ENCODE data around the gene DNAH11.
A peak's percentile ranks its signal among the peaks of the same experiment; 100 is the strongest.
"Not testable (repeated sequence)": the region's sequence is repeated elsewhere in the genome, so short reads cannot be mapped to it uniquely, and the experiment has no call there.

Gene DNAH11

GRCh38 chr7:21902240-21902639 lies 359.4 kb downstream of the DNAH11 start:
- no peak for DNase-seq

GRCh38 chr7:21903020-21903786 lies 360.4 kb downstream of the DNAH11 start:
- DNase-seq, result no peak

GRCh38 chr7:21908746-21909145 lies 365.9 kb downstream of the DNAH11 start:
- DNase-seq, result no peak

- DNase-seq, result no peak
Observed at GRCh38 chr7:21910253-21910652, 367.4 kb downstream of the DNAH11 start.

- DNase-seq, result no peak
Observed at GRCh38 chr7:21911341-21911875, 368.6 kb downstream of the DNAH11 start.

GRCh38 chr7:21912305-21912704 lies 369.5 kb downstream of the DNAH11 start:
- DNase-seq, result no peak

- DNase-seq, result no peak
Observed at GRCh38 chr7:21912931-21913780, 370.3 kb downstream of the DNAH11 start.

- no peak for DNase-seq
Observed at GRCh38 chr7:21914671-21915070, 371.8 kb downstream of the DNAH11 start.

- DNase-seq, result no peak
Observed at GRCh38 chr7:21915140-21915539, 372.3 kb downstream of the DNAH11 start.

GRCh38 chr7:21916176-21916575 lies 373.3 kb downstream of the DNAH11 start:
- DNase-seq, result no peak

GRCh38 chr7:21916629-21917028 lies 373.8 kb downstream of the DNAH11 start:
- no peak for DNase-seq

GRCh38 chr7:21918216-21918615 lies 375.4 kb downstream of the DNAH11 start:
- DNase-seq, result no peak

GRCh38 chr7:21920936-21921335 lies 378.1 kb downstream of the DNAH11 start:
- no peak for DNase-seq

- no peak for DNase-seq
Observed at GRCh38 chr7:21922605-21923004, 379.8 kb downstream of the DNAH11 start.

- no peak for DNase-seq
Observed at GRCh38 chr7:21923658-21924057, 380.8 kb downstream of the DNAH11 start.

- DNase-seq, result no peak
Observed at GRCh38 chr7:21926448-21926847, 383.6 kb downstream of the DNAH11 start.

- no peak for DNase-seq
Observed at GRCh38 chr7:21927693-21928092, 384.9 kb downstream of the DNAH11 start.

- not testable (repeated sequence) for DNase-seq
Observed at GRCh38 chr7:21933293-21933692, 390.5 kb downstream of the DNAH11 start.

GRCh38 chr7:21934808-21935207 lies 392.0 kb downstream of the DNAH11 start:
- DNase-seq, result no peak

- DNase-seq, result no peak
Observed at GRCh38 chr7:21938463-21938862, 395.6 kb downstream of the DNAH11 start.

- no peak for DNase-seq
Observed at GRCh38 chr7:21939136-21939857, 396.5 kb downstream of the DNAH11 start.

- no peak for DNase-seq
Observed at GRCh38 chr7:21939858-21940372, 397.1 kb downstream of the DNAH11 start.

GRCh38 chr7:21941611-21942141 lies 398.8 kb downstream of the DNAH11 start:
- DNase-seq, result peak in 1 of 2 donors; percentile 22

Measured in CD4-positive, alpha-beta T cell treated with Interferon alpha-2 for 1 hour (primary cell).